ENCODE measurements around the gene PAXX.

DNA sequence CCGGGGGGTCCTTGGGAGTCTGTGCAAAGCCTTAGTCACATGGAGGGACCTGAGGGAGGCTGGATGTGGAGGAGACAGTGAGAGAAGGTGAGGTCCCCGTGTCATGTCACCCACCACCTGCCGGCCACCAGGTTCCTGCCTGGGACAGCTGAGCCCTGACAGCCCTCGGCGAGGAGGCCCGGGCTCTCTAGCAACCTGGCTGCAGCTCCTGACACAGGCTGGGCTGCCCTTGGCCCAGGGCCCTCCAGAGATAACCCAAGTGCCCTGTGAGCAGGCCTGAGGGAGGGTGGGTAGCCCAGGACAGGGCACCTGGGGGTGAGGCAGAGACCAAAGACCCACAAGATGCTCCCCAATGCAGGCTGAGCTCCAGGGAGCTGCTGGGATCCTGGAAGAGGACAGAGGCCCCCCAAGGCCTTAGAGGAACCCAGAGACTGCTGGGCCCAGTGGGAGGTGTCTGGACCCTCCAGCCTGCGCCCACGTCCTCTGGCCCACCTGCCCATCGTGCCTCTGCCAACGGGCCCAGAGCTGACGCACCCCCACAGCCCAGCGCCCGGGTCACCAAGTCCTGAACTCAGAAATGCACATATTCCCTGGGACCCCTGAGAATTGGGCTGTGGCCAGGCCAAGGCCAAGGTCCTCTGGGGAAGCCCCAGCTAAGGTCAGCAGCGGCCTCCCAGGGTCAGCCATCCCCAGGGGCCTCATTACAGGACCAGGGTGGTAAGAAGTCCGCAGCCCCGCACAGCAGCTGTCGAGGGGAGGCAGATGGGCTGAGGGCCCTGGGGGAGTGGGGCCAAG is 23.7 kb upstream of the PAXX start:
- TF ChIP-seq, protein P1, sequence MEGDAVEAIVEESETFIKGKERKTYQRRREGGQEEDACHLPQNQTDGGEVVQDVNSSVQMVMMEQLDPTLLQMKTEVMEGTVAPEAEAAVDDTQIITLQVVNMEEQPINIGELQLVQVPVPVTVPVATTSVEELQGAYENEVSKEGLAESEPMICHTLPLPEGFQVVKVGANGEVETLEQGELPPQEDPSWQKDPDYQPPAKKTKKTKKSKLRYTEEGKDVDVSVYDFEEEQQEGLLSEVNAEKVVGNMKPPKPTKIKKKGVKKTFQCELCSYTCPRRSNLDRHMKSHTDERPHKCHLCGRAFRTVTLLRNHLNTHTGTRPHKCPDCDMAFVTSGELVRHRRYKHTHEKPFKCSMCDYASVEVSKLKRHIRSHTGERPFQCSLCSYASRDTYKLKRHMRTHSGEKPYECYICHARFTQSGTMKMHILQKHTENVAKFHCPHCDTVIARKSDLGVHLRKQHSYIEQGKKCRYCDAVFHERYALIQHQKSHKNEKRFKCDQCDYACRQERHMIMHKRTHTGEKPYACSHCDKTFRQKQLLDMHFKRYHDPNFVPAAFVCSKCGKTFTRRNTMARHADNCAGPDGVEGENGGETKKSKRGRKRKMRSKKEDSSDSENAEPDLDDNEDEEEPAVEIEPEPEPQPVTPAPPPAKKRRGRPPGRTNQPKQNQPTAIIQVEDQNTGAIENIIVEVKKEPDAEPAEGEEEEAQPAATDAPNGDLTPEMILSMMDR (IDR thresholded peaks at IDR 0.05; ENCODE audit: low read length), result no peak
- TF ChIP-seq EZH2 (IDR thresholded peaks at IDR 0.05; ENCODE audit: borderline replicate concordance, low read length), result no peak

All from OCI-LY1 (cell line).